Loucy (cell line): ENCODE data around the gene MSMO1.
A peak's percentile ranks its signal among the peaks of the same experiment; 100 is the strongest.

ENCODE experiments used
- H2AFZ ChIP-seq: fragments of 200-600 bp; sonication (generic); 2 replicates; pipeline ENCODE4 v1.6.0; 2016; ENCODE audit warnings: antibody characterized with exemption, mild to moderate bottlenecking, low read length, moderate library complexity
- H3F3A ChIP-seq: fragments of 200-600 bp; 2 replicates; pipeline ENCODE4 v1.6.0; 2016; ENCODE audit warnings: antibody characterized with exemption, low read depth, mild to moderate bottlenecking
- H3K27me3 ChIP-seq: fragments of 200-600 bp; sonication (generic); 2 replicates; pipeline ENCODE4 v1.6.1; 2014; ENCODE audit warnings: low read length, mild to moderate bottlenecking; ENCODE audit not compliant: insufficient read depth, poor library complexity, severe bottlenecking
- H3K36me3 ChIP-seq: fragments of 200-600 bp; sonication (generic); 2 replicates; pipeline ENCODE4 v1.6.1; 2016; ENCODE audit warnings: low read length; ENCODE audit not compliant: insufficient read depth
- H3K4me1 ChIP-seq: fragments of 200-600 bp; sonication (generic); 2 replicates; pipeline ENCODE4 v1.5.1; 2014; ENCODE audit warnings: low read length, mild to moderate bottlenecking; ENCODE audit not compliant: insufficient read depth, poor library complexity, severe bottlenecking
- H3K4me2 ChIP-seq: fragments of 200-600 bp; sonication (generic); 2 replicates; pipeline ENCODE4 v1.6.0; 2014; ENCODE audit warnings: antibody characterized with exemption, low read length, low read depth, mild to moderate bottlenecking; ENCODE audit not compliant: poor library complexity, severe bottlenecking
- H3K4me3 ChIP-seq: fragments of 200-600 bp; sonication (generic); 2 replicates; pipeline ENCODE4 v1.5.1; 2014; ENCODE audit warnings: low read length, mild to moderate bottlenecking, mixed read lengths; ENCODE audit not compliant: poor library complexity, severe bottlenecking
- H3K79me2 ChIP-seq: fragments of 200-600 bp; sonication (generic); 2 replicates; pipeline ENCODE4 v1.6.1; 2014; ENCODE audit warnings: low read length; ENCODE audit not compliant: insufficient read depth
- H3K9ac ChIP-seq: fragments of 200-600 bp; sonication (generic); 2 replicates; pipeline ENCODE4 v1.6.0; 2014; ENCODE audit warnings: mild to moderate bottlenecking, low read depth, low read length, moderate library complexity; ENCODE audit not compliant: poor library complexity, severe bottlenecking
- H3K9me2 ChIP-seq: fragments of 200-600 bp; sonication (generic); replicated peaks from 2 replicates; pipeline ENCODE4 v1.6.1; 2016; ENCODE audit warnings: low read depth, low read length, mixed read lengths
- H3K9me3 ChIP-seq: fragments of 200-600 bp; sonication (generic); 2 replicates; pipeline ENCODE4 v1.6.1; 2014; ENCODE audit warnings: mild to moderate bottlenecking, antibody characterized with exemption, low read length, low read depth; ENCODE audit not compliant: insufficient read depth
- H4K20me1 ChIP-seq: fragments of 200-600 bp; sonication (generic); 2 replicates; pipeline ENCODE4 v1.6.0; 2014; ENCODE audit warnings: antibody characterized with exemption, low read length, mild to moderate bottlenecking; ENCODE audit not compliant: insufficient read depth, poor library complexity, severe bottlenecking
- EZH2phosphoT487 ChIP-seq: fragments of 200-600 bp; IDR thresholded peaks from 2 replicates; pipeline ENCODE4 v1.6.1; 2018; ENCODE audit warnings: antibody characterized with exemption, mild to moderate bottlenecking, moderate library complexity, borderline replicate concordance
- TF ChIP-seq, protein P1 (sequence below): fragments of 200-600 bp; sonication (generic); conservative IDR thresholded peaks from 2 replicates; pipeline ENCODE4 v1.5.1; 2014; ENCODE audit warnings: mild to moderate bottlenecking, antibody characterized with exemption, low read length

MSMO1 gene

DNA sequence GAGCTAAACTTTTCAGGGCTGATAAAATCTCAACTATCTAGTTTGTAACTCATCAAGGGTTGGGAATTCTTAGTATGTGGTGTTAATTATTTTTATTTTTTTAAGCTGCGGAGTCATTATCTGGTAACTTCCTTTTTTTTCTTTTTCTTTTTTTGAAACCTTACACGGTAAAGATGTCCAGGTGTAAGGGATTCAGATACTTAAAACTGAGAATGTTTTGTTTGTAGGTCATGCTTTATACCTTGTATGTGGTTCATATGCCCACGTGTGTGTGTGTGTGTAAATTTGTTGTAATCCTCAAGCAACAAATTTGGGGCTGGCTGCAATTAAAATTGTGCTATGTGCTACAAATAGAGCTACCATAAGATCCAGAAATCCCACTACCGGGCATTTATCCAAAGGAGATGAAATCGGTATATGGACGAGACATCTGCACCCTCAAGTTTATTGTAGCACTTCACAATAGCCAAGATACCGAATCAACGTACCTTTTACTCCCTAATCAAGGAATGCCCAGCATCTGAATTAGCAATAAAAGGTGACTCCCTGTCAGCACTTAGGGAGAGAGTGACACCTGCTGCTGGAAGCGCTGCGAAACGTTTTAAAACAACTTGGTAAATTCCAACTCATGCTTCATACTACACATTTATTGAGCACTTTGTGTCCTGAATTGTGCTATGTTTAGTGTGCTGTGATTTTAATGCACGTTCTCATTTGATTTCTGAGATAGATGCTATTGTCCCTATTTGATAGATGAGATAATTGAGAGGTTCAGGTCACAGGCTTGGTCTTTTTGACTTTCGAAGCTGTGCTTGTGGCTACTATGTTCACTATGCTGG lies 16.1 kb downstream of the MSMO1 start:
- peaks cover 47% of the 10 kb centered on the region for H3K36me3 ChIP-seq
- TF ChIP-seq EZH2phosphoT487, result no peak
- TF ChIP-seq, protein P1, sequence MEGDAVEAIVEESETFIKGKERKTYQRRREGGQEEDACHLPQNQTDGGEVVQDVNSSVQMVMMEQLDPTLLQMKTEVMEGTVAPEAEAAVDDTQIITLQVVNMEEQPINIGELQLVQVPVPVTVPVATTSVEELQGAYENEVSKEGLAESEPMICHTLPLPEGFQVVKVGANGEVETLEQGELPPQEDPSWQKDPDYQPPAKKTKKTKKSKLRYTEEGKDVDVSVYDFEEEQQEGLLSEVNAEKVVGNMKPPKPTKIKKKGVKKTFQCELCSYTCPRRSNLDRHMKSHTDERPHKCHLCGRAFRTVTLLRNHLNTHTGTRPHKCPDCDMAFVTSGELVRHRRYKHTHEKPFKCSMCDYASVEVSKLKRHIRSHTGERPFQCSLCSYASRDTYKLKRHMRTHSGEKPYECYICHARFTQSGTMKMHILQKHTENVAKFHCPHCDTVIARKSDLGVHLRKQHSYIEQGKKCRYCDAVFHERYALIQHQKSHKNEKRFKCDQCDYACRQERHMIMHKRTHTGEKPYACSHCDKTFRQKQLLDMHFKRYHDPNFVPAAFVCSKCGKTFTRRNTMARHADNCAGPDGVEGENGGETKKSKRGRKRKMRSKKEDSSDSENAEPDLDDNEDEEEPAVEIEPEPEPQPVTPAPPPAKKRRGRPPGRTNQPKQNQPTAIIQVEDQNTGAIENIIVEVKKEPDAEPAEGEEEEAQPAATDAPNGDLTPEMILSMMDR, result peak; percentile 69
- peaks cover 12% of the 10 kb centered on the region for H3K4me1 ChIP-seq
- H3K9me2 ChIP-seq, result no peaks in the 10 kb centered on the region
- H3K4me3 ChIP-seq, result no peak overlapping the region
- peaks cover 49% of the 10 kb centered on the region for H4K20me1 ChIP-seq
- H3F3A ChIP-seq, result peaks cover 18% of the 10 kb centered on the region; the same call in 1 of the 2 replicates
- no peak overlapping the region for H3K9ac ChIP-seq
- no peaks in the 10 kb centered on the region for H3K9me3 ChIP-seq
- no peaks in the 10 kb centered on the region for H3K27me3 ChIP-seq
- H3K79me2 ChIP-seq, result peaks cover 25% of the 10 kb centered on the region
- no peak overlapping the region for H2AFZ ChIP-seq
- no peak overlapping the region for H3K4me2 ChIP-seq

DNA sequence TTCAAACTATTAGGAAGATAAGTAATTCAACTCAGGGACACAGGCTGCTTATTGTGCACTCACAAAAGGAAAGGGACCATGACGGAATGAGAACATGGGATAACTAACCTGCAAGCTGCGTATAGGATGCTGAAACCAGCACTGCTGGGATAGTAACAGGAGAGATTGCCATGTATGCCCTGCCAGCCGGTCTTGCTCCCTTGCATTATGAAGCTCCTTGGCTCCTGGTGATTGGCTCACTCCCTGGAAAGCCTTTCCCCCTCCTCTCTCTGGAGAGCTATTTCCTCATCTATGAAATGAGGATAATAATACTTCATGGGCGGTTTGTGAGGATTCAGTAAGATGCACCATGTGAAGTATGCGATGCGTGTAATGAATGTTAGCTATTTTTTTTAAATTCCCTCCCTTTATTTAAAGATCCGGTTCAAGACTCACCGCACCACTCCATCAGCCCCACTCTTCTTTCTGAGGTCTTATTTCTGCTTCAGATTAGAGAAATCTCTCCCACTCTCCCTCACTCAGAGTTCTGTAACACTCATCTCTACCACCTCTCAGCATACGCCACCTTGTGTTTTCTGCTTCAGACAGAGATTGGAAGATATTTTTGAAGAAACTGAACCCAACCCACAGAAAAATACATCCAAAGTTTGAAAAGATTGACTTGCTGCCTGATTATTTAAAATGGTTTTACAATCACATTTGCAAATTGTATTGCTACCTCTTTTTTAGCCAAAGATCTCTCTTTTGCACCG lies 18.4 kb downstream of the MSMO1 start:
- Histone ChIP-seq H3K4me3 (no peak overlapping the region), H4K20me1 (peaks cover 26% of the 10 kb centered on the region), H3F3A (peaks cover 18% of the 10 kb centered on the region; the same call in 1 of the 2 replicates), H3K4me1 (no peaks in the 10 kb centered on the region), H3K4me2 (no peak overlapping the region), H3K9ac (no peak overlapping the region), H3K27me3 (no peaks in the 10 kb centered on the region), H3K36me3 (peaks cover 24% of the 10 kb centered on the region; the same call in 1 of the 2 replicates), H2AFZ (no peak overlapping the region), H3K9me2 (no peaks in the 10 kb centered on the region), H3K9me3 (no peaks in the 10 kb centered on the region), H3K79me2 (0 out of 2 replicates have a peak, but pooled peaks cover 3% of the 10 kb centered on the region)
- TF ChIP-seq EZH2phosphoT487, result no peak
- TF ChIP-seq, protein P1, result peak; percentile 31

DNA sequence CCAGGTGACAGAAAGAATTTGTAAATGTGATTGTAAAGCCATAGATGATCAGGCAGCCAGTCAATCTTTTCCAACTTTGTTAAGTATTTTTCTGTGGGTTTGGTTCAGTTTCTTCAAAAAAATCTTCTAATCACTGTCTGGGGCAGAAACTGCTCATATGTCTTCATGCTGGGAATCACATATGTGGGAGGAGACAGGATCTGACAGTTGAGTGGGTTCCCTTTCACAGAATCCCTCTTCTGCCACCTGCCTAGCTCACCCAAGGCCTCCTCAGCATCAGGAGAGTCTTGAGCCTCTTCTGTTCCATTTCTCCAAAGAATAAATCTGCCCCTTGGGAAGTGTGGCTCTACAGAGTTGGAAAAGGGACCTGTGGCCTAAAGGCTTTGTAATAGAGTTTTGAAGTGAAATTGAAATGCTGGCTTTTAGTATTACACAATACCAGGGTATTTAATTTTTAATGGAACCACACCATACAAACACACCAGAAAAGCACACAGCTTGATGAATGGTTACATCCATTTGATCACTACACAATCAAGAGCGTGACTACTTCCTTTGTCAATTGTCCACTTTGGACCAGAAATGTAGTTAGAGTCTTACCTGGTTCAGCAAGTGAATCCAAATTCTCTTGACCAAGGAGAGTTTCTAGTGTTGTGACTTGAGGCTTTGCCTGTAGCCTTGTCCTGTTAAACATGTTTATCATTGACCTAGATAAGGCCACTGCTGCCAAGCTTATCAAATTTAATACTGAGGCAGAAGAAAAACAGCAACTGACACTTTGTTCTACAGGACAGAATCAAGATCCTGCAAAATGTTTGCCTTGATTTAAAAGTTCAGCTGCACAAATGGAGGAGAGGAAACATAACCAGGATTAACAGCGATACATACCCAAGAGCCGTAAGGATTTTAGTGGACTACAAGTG lies 20.4 kb downstream of the MSMO1 start:
- TF ChIP-seq EZH2phosphoT487, result no peak
- TF ChIP-seq, protein P1, result no peak
- H3K9me3 ChIP-seq, result no peaks in the 10 kb centered on the region
- H3K9me2 ChIP-seq, result no peaks in the 10 kb centered on the region
- H3K9ac ChIP-seq, result no peak overlapping the region
- H3K79me2 ChIP-seq, result no peaks in the 10 kb centered on the region
- H3K27me3 ChIP-seq, result no peaks in the 10 kb centered on the region
- H3K4me1 ChIP-seq, result no peaks in the 10 kb centered on the region
- no peak overlapping the region for H3K4me3 ChIP-seq
- H3K36me3 ChIP-seq, result peaks cover 7% of the 10 kb centered on the region; the same call in 1 of the 2 replicates
- peaks cover 8% of the 10 kb centered on the region for H4K20me1 ChIP-seq
- H3K4me2 ChIP-seq, result no peak overlapping the region
- H2AFZ ChIP-seq, result no peak overlapping the region
- H3F3A ChIP-seq, result peaks cover 9% of the 10 kb centered on the region; the same call in 1 of the 2 replicates
